HCT116 (cell line): ENCODE measurements around the gene KMT5C. TPM values are rescaled to one million over a fixed set of nuclear protein-coding genes. Genes with fewer than 3 reads are reported as not detected.

Source experiments
- ATAC-seq: fragments of 200-7000 bp; cut with Tn5 transposase; 2 replicates; pipeline ENCODE4 v1.9.1; 2020; ENCODE audit warnings: mild to moderate bottlenecking, moderate library complexity
- BruUV-seq: library from RNA; stranded (reverse); fragments of 400-500 nt; replicated peaks from 2 replicates; lab custom pipeline; 2021; lab: Mats Ljungman, UMichigan
- CTCF ChIA-PET: fragments of 300-600 bp; sonication (Branson Sonifier 250); formaldehyde crosslinking; loops from one replicate; lab custom pipeline; 2021; ENCODE audit warnings: antibody characterized with exemption; lab: Charles Lee
- POLR2A ChIA-PET: fragments of 300-600, 350-600 bp; sonication (Branson Sonifier 250); formaldehyde crosslinking; loops from one replicate; lab custom pipeline; 2021; ENCODE audit warnings: antibody characterized with exemption; lab: Charles Lee
- RAD21 ChIA-PET, 2 experiments: fragments of 300-600 bp; sonication (Branson Sonifier 250); formaldehyde crosslinking; loops; one replicate each; lab custom pipeline; 2023; ENCODE audit warnings: low total read pairs in 2 of 2; ENCODE audit not compliant: uncharacterized antibody in 2 of 2, unreplicated experiment in 2 of 2, low non-redundant PET in 1 of 2; lab: Charles Lee
- DNase-seq: peaks from one replicate; pipeline ENCODE4 v3.0.0-alpha.2; 2010; ENCODE audit warnings: low read depth, low spot score
- H2AFZ ChIP-seq: fragments of 200-600 bp; shearing (Covaris generic), sonication (generic); 2 replicates; pipeline ENCODE4 v1.6.1; 2017; ENCODE audit warnings: low read depth, mixed run types, mixed read lengths, antibody characterized with exemption, low read length; ENCODE audit not compliant: poor library complexity, severe bottlenecking
- H3K27ac ChIP-seq: 2 replicates; pipeline ENCODE4 v1.5.1; 2012; ENCODE audit warnings: low read depth, low read length
- H3K27me3 ChIP-seq: fragments of 200-600 bp; sonication (generic); 2 replicates; pipeline ENCODE4 v1.6.1; 2016; ENCODE audit warnings: mixed run types, low read length, mixed read lengths; ENCODE audit not compliant: insufficient read depth
- H3K36me3 ChIP-seq, 2 experiments: fragments of 200-500 bp in 1 of 2; fragments of 200-600 bp in 1 of 2; sonication (Bioruptor generic) in 1 of 2; sonication (generic) in 1 of 2; 2 replicates each; pipeline versions ENCODE4 v1.5.1 to v1.6.1; 2014 to 2016; ENCODE audit warnings: low read length in 2 of 2, inconsistent platforms in 1 of 2, mixed read lengths in 1 of 2, mixed run types in 1 of 2; ENCODE audit not compliant: insufficient read depth in 2 of 2, control insufficient read depth in 1 of 2
- H3K4me1 ChIP-seq, 2 experiments: fragments of 200-600 bp in 1 of 2; sonication (generic) in 1 of 2; 2 replicates each; pipeline versions ENCODE4 v1.5.1 to v1.6.1; 2012 to 2017; ENCODE audit warnings: low read length in 2 of 2, inconsistent platforms in 1 of 2, mild to moderate bottlenecking in 1 of 2, mixed read lengths in 1 of 2, mixed run types in 1 of 2, moderate library complexity in 1 of 2; ENCODE audit not compliant: insufficient read depth in 2 of 2, control insufficient read depth in 1 of 2
- H3K4me2 ChIP-seq: fragments of 200-600 bp; sonication (generic); 2 replicates; pipeline ENCODE4 v1.6.1; 2017; ENCODE audit warnings: mixed run types, low read length, mixed read lengths
- H3K4me3 ChIP-seq, 2 experiments: fragments of 200-600 bp in 1 of 2; sonication (generic) in 1 of 2; replicated peaks in 1 of 2; 2 replicates each; pipeline ENCODE4 v1.5.1; 2011 to 2016; ENCODE audit warnings: low read length in 2 of 2, control low read depth in 1 of 2, low read depth in 1 of 2, mild to moderate bottlenecking in 1 of 2, mixed read lengths in 1 of 2, mixed run types in 1 of 2
- H3K79me2 ChIP-seq: fragments of 200-600 bp; sonication (generic); 2 replicates; pipeline ENCODE4 v1.6.1; 2017; ENCODE audit warnings: mild to moderate bottlenecking, mixed run types, low read length, moderate library complexity, mixed read lengths; ENCODE audit not compliant: insufficient read depth
- H3K9ac ChIP-seq: fragments of 200-600 bp; sonication (generic); 2 replicates; pipeline ENCODE4 v1.6.1; 2016; ENCODE audit warnings: low read length, mixed read lengths
- H3K9me2 ChIP-seq: fragments of 200-600 bp; sonication (generic), shearing (Covaris generic); 2 replicates; pipeline ENCODE4 v1.6.1; 2017; ENCODE audit warnings: mixed run types, mild to moderate bottlenecking, moderate library complexity; ENCODE audit not compliant: insufficient read depth
- H3K9me3 ChIP-seq, 2 experiments: fragments of 200-500 bp in 1 of 2; fragments of 200-600 bp in 1 of 2; sonication (Bioruptor generic) in 1 of 2; sonication (generic) in 1 of 2; 2 replicates each; pipeline ENCODE4 v1.6.1; 2014 to 2017; ENCODE audit warnings: low read length in 2 of 2, mixed read lengths in 2 of 2, inconsistent platforms in 1 of 2, low read depth in 1 of 2, mild to moderate bottlenecking in 1 of 2, mixed run types in 1 of 2, moderate library complexity in 1 of 2; ENCODE audit not compliant: control insufficient read depth in 1 of 2, insufficient read depth in 1 of 2
- H4K20me1 ChIP-seq: fragments of 200-600 bp; sonication (generic), shearing (Covaris generic); 2 replicates; pipeline ENCODE4 v1.6.1; 2017; ENCODE audit warnings: mixed run types, mild to moderate bottlenecking, moderate library complexity; ENCODE audit not compliant: insufficient read depth
- ATF3 ChIP-seq: IDR thresholded peaks from 2 replicates; pipeline ENCODE4 v1.6.1; 2012
- CEBPB ChIP-seq: IDR thresholded peaks from 2 replicates; pipeline ENCODE4 v1.6.1; 2012; ENCODE audit warnings: low read depth
- CTCF ChIP-seq, 3 experiments: fragments of 200-600 bp in 1 of 3; sonication (generic) in 1 of 3; IDR thresholded peaks in 2 of 3; conservative IDR thresholded peaks in 1 of 3; 2 replicates each; pipeline ENCODE4 v1.5.1; 2012 to 2017; ENCODE audit warnings: low read depth in 2 of 3, low read length in 2 of 3, antibody characterized with exemption in 1 of 3, borderline replicate concordance in 1 of 3, control low read depth in 1 of 3, mild to moderate bottlenecking in 1 of 3, mixed read lengths in 1 of 3, mixed run types in 1 of 3, moderate library complexity in 1 of 3; ENCODE audit not compliant: insufficient read depth in 1 of 3
- EGR1 ChIP-seq: IDR thresholded peaks from 2 replicates; pipeline ENCODE4 v1.6.1; 2012; ENCODE audit warnings: low read depth
- ELF1 ChIP-seq: IDR thresholded peaks from 2 replicates; pipeline ENCODE4 v1.6.1; 2012; ENCODE audit warnings: low read depth, borderline replicate concordance
- EZH2 ChIP-seq: fragments of 200-600 bp; sonication (generic); IDR thresholded peaks from 2 replicates; pipeline ENCODE4 v1.6.1; 2017; ENCODE audit warnings: antibody characterized with exemption, mixed run types
- EZH2phosphoT487 ChIP-seq: fragments of 200-600 bp; IDR thresholded peaks from 2 replicates; pipeline ENCODE4 v1.6.1; 2018; ENCODE audit warnings: antibody characterized with exemption, borderline replicate concordance
- JUND ChIP-seq: IDR thresholded peaks from 2 replicates; pipeline ENCODE4 v1.6.1; 2012
- MAX ChIP-seq: IDR thresholded peaks from 2 replicates; pipeline ENCODE4 v1.6.1; 2012
- POLR2A ChIP-seq: IDR thresholded peaks from 2 replicates; pipeline ENCODE4 v1.7.0; 2011; ENCODE audit warnings: borderline replicate concordance; ENCODE audit not compliant: insufficient read depth, insufficient read length; ENCODE audit errors: extremely low read depth
- RAD21 ChIP-seq: IDR thresholded peaks from 2 replicates; pipeline ENCODE4 v1.6.1; 2012; ENCODE audit warnings: low read depth, mild to moderate bottlenecking
- REST ChIP-seq: IDR thresholded peaks from 2 replicates; pipeline ENCODE4 v1.6.1; 2012; ENCODE audit warnings: low read depth
- SIN3A ChIP-seq: IDR thresholded peaks from 2 replicates; pipeline ENCODE4 v1.6.1; 2012; ENCODE audit warnings: low read depth
- SP1 ChIP-seq: IDR thresholded peaks from 2 replicates; pipeline ENCODE4 v1.6.1; 2012; ENCODE audit warnings: low read depth
- TCF7L2 ChIP-seq: IDR thresholded peaks from 2 replicates; pipeline ENCODE4 v1.7.0; 2011; ENCODE audit warnings: borderline replicate concordance, inconsistent platforms; ENCODE audit not compliant: insufficient read depth, insufficient read length; ENCODE audit errors: extremely low read depth
- ZNF274 ChIP-seq: fragments of 200-500 bp; sonication (Bioruptor generic); IDR thresholded peaks from 2 replicates; pipeline ENCODE4 v1.6.1; 2014; ENCODE audit warnings: mild to moderate bottlenecking, low read depth, low read length, inconsistent platforms
- intact Hi-C: fragments of 100-400 bp; cut with micrococcal nuclease; formaldehyde crosslinking; loops from 2 replicates; pipeline ENCODE4 v1.10.0; 2022
- total RNA-seq: library from RNA; stranded (reverse); gene quantifications from one replicate; pipeline ENCODE4 v1.2.1, GENCODE V29; 2021; ENCODE audit not compliant: unreplicated experiment

KMT5C gene
- total RNA-seq, 1 experiment from 2014 or later: 27.5 TPM

- TF ChIP-seq CTCF (IDR thresholded peaks at IDR 0.05 in 2 of 3, conservative IDR thresholded peaks at IDR 0.05 in 1 of 3; ENCODE audit: borderline replicate concordance in 1 of 3, insufficient read depth in 1 of 3, low read depth in 2 of 3, low read length in 2 of 3): no peak
- no peak for TF ChIP-seq EGR1
- no peak for TF ChIP-seq CEBPB
- no peak for TF ChIP-seq ELF1
- TF ChIP-seq POLR2A: no peak
- TF ChIP-seq EZH2phosphoT487: no peak
- TF ChIP-seq, all 23 proteins: peak for 0
Measured at GRCh38 chr19:55366790-55367189, 27.1 kb downstream of the KMT5C start (continued).

GRCh38 chr19:55368106-55368505 lies 28.4 kb downstream of the KMT5C start:
- intact Hi-C loops: no loop called here
- H3K9me2 ChIP-seq: no peaks in the 10 kb centered on the region
- no peaks in the 10 kb centered on the region for H3K36me3 ChIP-seq
- no peaks in the 10 kb centered on the region for H3K27me3 ChIP-seq
- H3K4me2 ChIP-seq: no peak overlapping the region
- H2AFZ ChIP-seq: no peak overlapping the region
- TF ChIP-seq EZH2 (no peak), SP1 (no peak), RAD21 (no peak), SIN3A (no peak), JUND (no peak), REST (no peak), TCF7L2 (no peak), ZNF274 (no peak), ATF3 (no peak), MAX (no peak)
- ChIA-PET POLR2A (interaction anchor here (1.9 to 2.1 kb wide), 2 partner anchors 22 to 29 kb away, joined by 6 to 7 read pairs; partner anchors contain the start of gene KMT5C), RAD21 (no interaction called here), CTCF (no interaction called here)
- no peak overlapping the region for H3K4me3 ChIP-seq
- BruUV-seq: no TSS peak
- DNase-seq (no peak), ATAC-seq (no peak)
- peaks cover 9 to 24% of the 10 kb centered on the region in 2 experiments; a peak in 3 of 4 replicates for H3K4me1 ChIP-seq
- H3K9ac ChIP-seq: no peak overlapping the region
- H3K27ac ChIP-seq: no peak overlapping the region
- no peaks in the 10 kb centered on the region for H3K9me3 ChIP-seq
- H3K79me2 ChIP-seq: no peaks in the 10 kb centered on the region
- no peaks in the 10 kb centered on the region for H4K20me1 ChIP-seq
